ENCODE measurements around the gene DYNLRB2.

Gene DYNLRB2

DNA sequence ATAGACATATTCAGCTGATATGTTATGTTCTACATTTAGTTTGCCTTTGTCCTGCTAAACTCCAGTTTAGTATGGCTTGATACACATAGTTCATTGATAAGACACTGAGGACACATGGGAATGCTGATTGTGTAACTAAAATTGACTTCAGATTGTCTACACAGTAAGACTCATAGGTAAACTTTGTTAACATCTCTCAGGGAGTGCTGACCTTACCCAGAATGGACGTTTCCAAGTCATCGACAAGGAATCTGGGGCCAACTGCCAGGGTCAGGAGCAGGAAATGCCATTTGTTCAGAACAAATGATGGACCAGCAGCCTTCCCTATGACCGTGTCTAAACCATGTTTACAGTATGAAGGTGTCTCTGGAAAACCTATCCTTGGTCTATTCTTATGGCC is 58.7 kb downstream of the DYNLRB2 start:
- no peak for DNase-seq (ENCODE audit: low read depth, low spot score)

Measured in ELF-1 (cell line).